HG03108 (cell line): Measurements from ENCODE around the gene VIPR2.
"Not testable (repeated sequence)": the region's sequence is repeated elsewhere in the genome, so short reads cannot be mapped to it uniquely, and the experiment has no call there.

Experiments
- ATAC-seq: cut with Tn5 transposase; IDR thresholded peaks from one replicate; pipeline ENCODE4 v1.9.1; 2021; ENCODE audit warnings: moderate library complexity; ENCODE audit not compliant: unreplicated experiment

Gene VIPR2

GRCh38 chr7:159144758-159145489 is at the start of gene VIPR2:
Gene VIPR2, minus strand, starts transcription at chr7:159144867. Its CDS starts 96 bp downstream, at chr7:159144771.
- ATAC-seq = no peak

GRCh38 chr7:159193543-159194090 is 49.0 kb upstream of the VIPR2 start:
- ATAC-seq = no peak

GRCh38 chr7:159192725-159193453 is 48.2 kb upstream of the VIPR2 start:
- ATAC-seq = no peak

- ATAC-seq = no peak
These were observed 47.3 kb upstream of the VIPR2 start for GRCh38 chr7:159192013-159192412.

GRCh38 chr7:159191236-159191635 is 46.6 kb upstream of the VIPR2 start:
- no peak for ATAC-seq

- no peak for ATAC-seq
These were observed 43.3 kb upstream of the VIPR2 start for GRCh38 chr7:159188011-159188410.

- ATAC-seq = no peak
These were observed 34.6 kb upstream of the VIPR2 start for GRCh38 chr7:159179241-159179640.

GRCh38 chr7:159177284-159177953 is 32.8 kb upstream of the VIPR2 start:
- ATAC-seq = no peak

GRCh38 chr7:159175792-159176191 is 31.1 kb upstream of the VIPR2 start:
- no peak for ATAC-seq

- ATAC-seq = not testable (repeated sequence)
These were observed 30.4 kb upstream of the VIPR2 start for GRCh38 chr7:159175100-159175499.

- no peak for ATAC-seq
These were observed 27.7 kb upstream of the VIPR2 start for GRCh38 chr7:159172400-159172799.

GRCh38 chr7:159169391-159169790 is 24.7 kb upstream of the VIPR2 start:
- ATAC-seq = no peak

- no peak for ATAC-seq
These were observed 22.5 kb upstream of the VIPR2 start for GRCh38 chr7:159167139-159167538.

GRCh38 chr7:159166530-159166929 is 21.9 kb upstream of the VIPR2 start:
- no peak for ATAC-seq

- no peak for ATAC-seq
These were observed 20.7 kb upstream of the VIPR2 start for GRCh38 chr7:159165352-159165751.

GRCh38 chr7:159163703-159164301 is 19.1 kb upstream of the VIPR2 start:
- ATAC-seq = not testable (repeated sequence)

GRCh38 chr7:159162050-159162626 is 17.5 kb upstream of the VIPR2 start:
- not testable (repeated sequence) for ATAC-seq

GRCh38 chr7:159160450-159160849 is 15.8 kb upstream of the VIPR2 start:
- ATAC-seq = no peak

- no peak for ATAC-seq
These were observed 15.1 kb upstream of the VIPR2 start for GRCh38 chr7:159159731-159160130.

GRCh38 chr7:159158888-159159405 is 14.3 kb upstream of the VIPR2 start:
- no peak for ATAC-seq
